H1 (cell line): ENCODE results near the gene GPR17. TPM values are rescaled to one million over a fixed set of nuclear protein-coding genes. Genes with fewer than 3 reads are reported as not detected.

Experiments
- CTCF ChIA-PET: fragments of 300-600 bp; sonication (Branson Sonifier 250); formaldehyde crosslinking; loops from one replicate; lab custom pipeline; 2021; ENCODE audit not compliant: partially characterized antibody; lab: Charles Lee
- POLR2A ChIA-PET: fragments of 300-600 bp; sonication (Branson Sonifier 250); formaldehyde crosslinking; loops from one replicate; lab custom pipeline; 2021; ENCODE audit warnings: inconsistent platforms; ENCODE audit not compliant: partially characterized antibody; lab: Charles Lee
- DNase-seq, 2 experiments: peaks; one replicate each; pipeline versions ENCODE4 v3.0.0 to v3.0.0-alpha.2; 2010 to 2022; ENCODE audit warnings: low spot score in 2 of 2, low read depth in 1 of 2, mixed read lengths in 1 of 2
- FAIRE-seq: peaks from 2 replicates; lab custom pipeline; 2011; peaks lifted over from hg19 to GRCh38; lab: Jason Lieb, UNC
- H2AFZ ChIP-seq: 2 replicates; pipeline ENCODE4 v1.8.1; 2012; ENCODE audit warnings: low read length, inconsistent platforms
- H2AK5ac ChIP-seq: 2 replicates; pipeline ENCODE4 v1.6.1; 2013; ENCODE audit warnings: low read depth, low read length
- H2BK120ac ChIP-seq: replicated peaks from 2 replicates; pipeline ENCODE3; 2013; ENCODE audit warnings: low read depth, low read length, inconsistent platforms
- H2BK12ac ChIP-seq: 2 replicates; pipeline ENCODE4 v1.6.1; 2013; ENCODE audit warnings: low read depth, low read length
- H2BK15ac ChIP-seq: 2 replicates; pipeline ENCODE4 v1.6.1; 2013; ENCODE audit warnings: low read length
- H2BK20ac ChIP-seq: 2 replicates; pipeline ENCODE4 v1.6.1; 2013; ENCODE audit warnings: low read length
- H2BK5ac ChIP-seq: 2 replicates; pipeline ENCODE4 v1.6.1; 2013; ENCODE audit warnings: low read depth, low read length
- H3K14ac ChIP-seq: 2 replicates; pipeline ENCODE4 v1.6.1; 2013; ENCODE audit warnings: inconsistent platforms; ENCODE audit not compliant: insufficient read length
- H3K18ac ChIP-seq: 2 replicates; pipeline ENCODE4 v1.6.1; 2013; ENCODE audit warnings: low read length; ENCODE audit errors: extremely low read depth
- H3K23ac ChIP-seq: 2 replicates; pipeline ENCODE4 v1.6.1; 2013; ENCODE audit warnings: inconsistent platforms; ENCODE audit not compliant: insufficient read length
- H3K23me2 ChIP-seq: 2 replicates; pipeline ENCODE4 v1.6.1; 2013; ENCODE audit warnings: low read depth, low read length
- H3K27ac ChIP-seq: 2 replicates; pipeline ENCODE4 v1.6.1; 2011; ENCODE audit warnings: low read depth, low read length, inconsistent platforms
- H3K27me3 ChIP-seq, 4 experiments: replicated peaks in 1 of 4; 1 replicate in 1 of 4; 2 replicates in 3 of 4; pipeline versions ENCODE4 v1.6.1 to v1.8.1; 2011 to 2013; ENCODE audit warnings: low read length in 3 of 4, mild to moderate bottlenecking in 3 of 4, inconsistent platforms in 2 of 4, mixed read lengths in 2 of 4, moderate library complexity in 1 of 4; ENCODE audit not compliant: control insufficient read depth in 3 of 4, insufficient read depth in 3 of 4; ENCODE audit errors: extremely low read depth in 1 of 4
- H3K36me3 ChIP-seq, 4 experiments: 2 replicates each; pipeline versions ENCODE4 v1.6.1 to v1.8.1; 2011 to 2013; ENCODE audit warnings: mild to moderate bottlenecking in 4 of 4, low read length in 3 of 4, moderate library complexity in 2 of 4, control low read depth in 1 of 4, inconsistent platforms in 1 of 4; ENCODE audit not compliant: insufficient read depth in 4 of 4, control insufficient read depth in 2 of 4
- H3K4ac ChIP-seq: replicated peaks from 2 replicates; pipeline ENCODE3; 2013; ENCODE audit warnings: low read length, low read depth, mixed read lengths, inconsistent platforms; ENCODE audit not compliant: insufficient read length
- H3K4me1 ChIP-seq, 4 experiments: replicated peaks in 1 of 4; 1 replicate in 1 of 4; 2 replicates in 3 of 4; pipeline versions ENCODE4 v1.6.1 to v1.8.1; 2011 to 2013; ENCODE audit warnings: low read length in 3 of 4, inconsistent platforms in 2 of 4, mixed read lengths in 1 of 4; ENCODE audit not compliant: insufficient read depth in 4 of 4, control insufficient read depth in 3 of 4
- H3K4me2 ChIP-seq, 2 experiments: 2 replicates each; pipeline versions ENCODE4 v1.6.1 to v1.8.1; 2011 to 2013; ENCODE audit warnings: low read depth in 2 of 2, low read length in 2 of 2, control low read depth in 1 of 2, inconsistent platforms in 1 of 2, mild to moderate bottlenecking in 1 of 2; ENCODE audit not compliant: insufficient read depth in 1 of 2
- H3K4me3 ChIP-seq, 4 experiments: fragments of 200-600, 300-600 bp in 1 of 4; sonication (generic), shearing (Covaris generic), sonication (Bioruptor Twin) in 1 of 4; 2 replicates each; pipeline versions ENCODE4 v1.5.1 to v1.8.1; 2011 to 2016; ENCODE audit warnings: low read length in 4 of 4, low read depth in 3 of 4, control low read depth in 2 of 4, inconsistent platforms in 2 of 4, mild to moderate bottlenecking in 2 of 4, mixed read lengths in 1 of 4, moderate library complexity in 1 of 4; ENCODE audit not compliant: insufficient read depth in 2 of 4; ENCODE audit errors: extremely low read depth in 1 of 4
- H3K56ac ChIP-seq: replicated peaks from 2 replicates; pipeline ENCODE3; 2013; ENCODE audit warnings: low read depth, mild to moderate bottlenecking, mixed read lengths, low read length, inconsistent platforms; ENCODE audit not compliant: insufficient read length
- H3K79me1 ChIP-seq: 2 replicates; pipeline ENCODE4 v1.6.1; 2013; ENCODE audit warnings: low read depth, low read length, control low read depth
- H3K79me2 ChIP-seq, 2 experiments: 2 replicates each; pipeline versions ENCODE4 v1.6.1 to v1.8.1; 2012 to 2013; ENCODE audit warnings: low read length in 2 of 2, mild to moderate bottlenecking in 2 of 2, inconsistent platforms in 1 of 2; ENCODE audit not compliant: insufficient read depth in 2 of 2, control insufficient read depth in 1 of 2
- H3K9ac ChIP-seq, 4 experiments: replicated peaks in 1 of 4; 1 replicate in 1 of 4; 2 replicates in 3 of 4; pipeline versions ENCODE4 v1.6.1 to v1.8.1; 2011 to 2013; ENCODE audit warnings: low read depth in 3 of 4, low read length in 3 of 4, control low read depth in 2 of 4, mild to moderate bottlenecking in 2 of 4, moderate library complexity in 2 of 4, inconsistent platforms in 1 of 4; ENCODE audit errors: extremely low read depth in 1 of 4
- H3K9me3 ChIP-seq, 2 experiments: 2 replicates each; pipeline versions ENCODE4 v1.6.1 to v1.8.1; 2012 to 2013; ENCODE audit warnings: mild to moderate bottlenecking in 2 of 2, moderate library complexity in 2 of 2, control low read depth in 1 of 2, inconsistent platforms in 1 of 2, low read depth in 1 of 2, low read length in 1 of 2, mixed read lengths in 1 of 2; ENCODE audit not compliant: insufficient read depth in 2 of 2
- H4K20me1 ChIP-seq, 2 experiments: replicated peaks in 1 of 2; 2 replicates each; pipeline versions ENCODE3 to v1.8.1; 2011 to 2013; ENCODE audit warnings: inconsistent platforms in 2 of 2, low read length in 2 of 2, mild to moderate bottlenecking in 1 of 2; ENCODE audit not compliant: insufficient read depth in 2 of 2, control insufficient read depth in 1 of 2
- H4K5ac ChIP-seq: 2 replicates; pipeline ENCODE4 v1.6.1; 2013; ENCODE audit warnings: low read length, low read depth, mixed read lengths, inconsistent platforms; ENCODE audit not compliant: insufficient read length
- H4K8ac ChIP-seq: 2 replicates; pipeline ENCODE4 v1.8.0; 2013; ENCODE audit warnings: mild to moderate bottlenecking, moderate library complexity, low read length, inconsistent platforms; ENCODE audit not compliant: insufficient read depth; ENCODE audit errors: extremely low read depth
- H4K91ac ChIP-seq: replicated peaks from 2 replicates; pipeline ENCODE3; 2013; ENCODE audit warnings: low read length, mixed read lengths, inconsistent platforms; ENCODE audit not compliant: insufficient read length
- ATF3 ChIP-seq: IDR thresholded peaks from 2 replicates; pipeline ENCODE4 v1.6.1; 2011; ENCODE audit warnings: low read depth, mild to moderate bottlenecking, low read length; ENCODE audit not compliant: insufficient read depth
- CEBPB ChIP-seq: IDR thresholded peaks from 2 replicates; pipeline ENCODE4 v1.6.1; 2012; ENCODE audit warnings: low read depth, low read length
- JUND ChIP-seq: IDR thresholded peaks from 2 replicates; pipeline ENCODE4 v1.6.1; 2011; ENCODE audit warnings: mild to moderate bottlenecking, improper control_type of control experiment, low read length
- NRF1 ChIP-seq: IDR thresholded peaks from 2 replicates; pipeline ENCODE4 v1.6.1; 2011; ENCODE audit warnings: mild to moderate bottlenecking, low read depth, low read length, improper control_type of control experiment
- PHF8 ChIP-seq: fragments of 200-600 bp; sonication (generic); conservative IDR thresholded peaks from 2 replicates; pipeline ENCODE4 v1.7.1; 2012; ENCODE audit warnings: low read depth, mild to moderate bottlenecking, inconsistent platforms, low read length, moderate library complexity
- TAF1 ChIP-seq: IDR thresholded peaks from 2 replicates; pipeline ENCODE4 v1.6.1; 2011; ENCODE audit warnings: mild to moderate bottlenecking, low read depth, low read length
- TAF7 ChIP-seq: optimal IDR thresholded peaks from 2 replicates; pipeline ENCODE3; 2011; ENCODE audit warnings: low read depth, mild to moderate bottlenecking, inconsistent platforms, low read length, moderate library complexity, borderline replicate concordance
- YY1 ChIP-seq: IDR thresholded peaks from 2 replicates; pipeline ENCODE4 v1.6.1; 2011; ENCODE audit warnings: low read depth, mild to moderate bottlenecking, low read length
- WGBS, 2 experiments: shearing (Covaris generic) in 1 of 2; methylation state at CpG; one replicate each; pipeline versions ENCODE4 v1.1.6 to v1.1.7; 2013 to 2015; ENCODE audit warnings: low lambda C conversion rate in 2 of 2, mixed read lengths in 2 of 2, inconsistent platforms in 1 of 2, low coverage in 1 of 2, missing lambda C conversion rate in 1 of 2; ENCODE audit not compliant: insufficient replicate concordance in 2 of 2, insufficient coverage in 1 of 2, insufficient read length in 1 of 2; ENCODE audit errors: extremely low coverage in 1 of 2, missing lambda C conversion rate in 1 of 2; 5-methylcytosine and 5-hydroxymethylcytosine counted together
- polyA plus RNA-seq, 7 experiments: library from polyadenylated mRNA; depleted of rRNA in 3 of 7; stranded (reverse) in 5 of 7; unstranded in 2 of 7; fragments of >200 nt in 5 of 7; fragments of 200-250 nt in 2 of 7; gene quantifications; 1 replicate in 5 of 7; 2 replicates in 1 of 7; 4 replicates in 1 of 7; pipeline versions ENCODE4 v1.2.1 to v1.2.3, GENCODE V29; 2011 to 2013; ENCODE audit warnings: missing spikeins in 2 of 7, mixed read lengths in 2 of 7
- total RNA-seq: library from RNA; stranded (reverse); fragmentation: NEBNext Ultra II Directional; extraction: Animal tissue kit (Norgen Biotek cat#: 25700); gene quantifications from 2 replicates; pipeline ENCODE4 v1.2.1, GENCODE V29; 2021
- TF ChIP-seq, protein P1 (sequence below): IDR thresholded peaks from 2 replicates; pipeline ENCODE4 v1.6.1; 2012; ENCODE audit warnings: low read length, inconsistent platforms

Gene GPR17
- total and polyA plus RNA-seq, 2 of the 8 experiments (the other 6 are each of a cell fraction or from before 2014, with no cell fraction given): 0.03 TPM; not detected in 1

DNA sequence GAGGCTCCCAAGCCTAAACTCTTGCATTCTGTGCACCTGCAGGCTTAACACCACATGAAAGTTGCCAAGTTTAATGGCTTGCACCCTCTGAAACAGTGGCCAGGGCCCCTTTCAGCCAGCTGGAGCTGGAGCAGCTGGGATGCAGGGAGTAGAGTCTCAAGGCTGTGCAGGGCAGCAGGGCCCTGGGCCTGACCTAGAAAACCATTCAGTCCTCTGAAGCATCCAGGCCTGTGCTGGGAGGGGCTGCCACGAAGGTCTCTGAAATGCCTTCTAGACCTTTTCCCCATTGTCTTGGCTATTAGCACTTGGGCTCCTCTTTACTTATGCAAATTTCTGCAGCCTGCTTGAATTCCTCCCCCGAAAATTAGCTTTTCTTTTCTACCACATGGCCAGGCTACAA lies 44.7 kb downstream of the GPR17 start:
- no peak for TF ChIP-seq PHF8
- TF ChIP-seq, protein P1, sequence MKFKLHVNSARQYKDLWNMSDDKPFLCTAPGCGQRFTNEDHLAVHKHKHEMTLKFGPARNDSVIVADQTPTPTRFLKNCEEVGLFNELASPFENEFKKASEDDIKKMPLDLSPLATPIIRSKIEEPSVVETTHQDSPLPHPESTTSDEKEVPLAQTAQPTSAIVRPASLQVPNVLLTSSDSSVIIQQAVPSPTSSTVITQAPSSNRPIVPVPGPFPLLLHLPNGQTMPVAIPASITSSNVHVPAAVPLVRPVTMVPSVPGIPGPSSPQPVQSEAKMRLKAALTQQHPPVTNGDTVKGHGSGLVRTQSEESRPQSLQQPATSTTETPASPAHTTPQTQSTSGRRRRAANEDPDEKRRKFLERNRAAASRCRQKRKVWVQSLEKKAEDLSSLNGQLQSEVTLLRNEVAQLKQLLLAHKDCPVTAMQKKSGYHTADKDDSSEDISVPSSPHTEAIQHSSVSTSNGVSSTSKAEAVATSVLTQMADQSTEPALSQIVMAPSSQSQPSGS: no peak
- no peak for TF ChIP-seq JUND
- TF ChIP-seq TAF7: no peak
- TF ChIP-seq ATF3: no peak
- no peak for TF ChIP-seq TAF1
- TF ChIP-seq YY1: no peak
- TF ChIP-seq NRF1: no peak
- no peak for TF ChIP-seq CEBPB
- POLR2A ChIA-PET: interaction anchor here (1.4 to 2.6 kb wide), 2 partner anchors 11 to 52 kb away, joined by 3 to 8 read pairs; partner anchors contain the start of gene SFT2D3
- H4K5ac ChIP-seq: no peak overlapping the region

More for the DNA sequence above, 44.7 kb downstream of the GPR17 start:
- WGBS, 2 experiments: 76% methylated on average over 2 of the region's 2 CpGs; no CpG with 5 or more reads in 1 of the 2 experiments
- no peaks in the 10 kb centered on the region for H3K4me1 ChIP-seq
- H3K23me2 ChIP-seq: no peaks in the 10 kb centered on the region
- H3K56ac ChIP-seq: no peak overlapping the region
- no peak overlapping the region for H3K4me3 ChIP-seq
- no peak overlapping the region for H3K18ac ChIP-seq
- peaks cover 0 to 8% (median 5%) of the 10 kb centered on the region in 4 experiments; a peak in 3 of 7 replicates for H3K27me3 ChIP-seq
- no peak overlapping the region for H2BK20ac ChIP-seq
- no peak overlapping the region for H3K4me2 ChIP-seq
- no peaks in the 10 kb centered on the region for H4K20me1 ChIP-seq
- H3K27ac ChIP-seq: no peak overlapping the region
- no peak overlapping the region for H2BK120ac ChIP-seq
- no peak overlapping the region for H3K9ac ChIP-seq
- no peaks in the 10 kb centered on the region for H3K36me3 ChIP-seq
- DNase-seq: no peak
- no peak overlapping the region for H4K91ac ChIP-seq
- FAIRE-seq: no peak
- H2BK15ac ChIP-seq: no peak overlapping the region
- H2AFZ ChIP-seq: no peak overlapping the region
- H3K4ac ChIP-seq: no peak overlapping the region
- no peak overlapping the region for H2BK5ac ChIP-seq
- no peak overlapping the region for H2BK12ac ChIP-seq
- no peak overlapping the region for H2AK5ac ChIP-seq
- H4K8ac ChIP-seq: no peak overlapping the region
- H3K23ac ChIP-seq: no peak overlapping the region
- H3K14ac ChIP-seq: no peak overlapping the region
- no peaks in the 10 kb centered on the region for H3K79me1 ChIP-seq
- H3K9me3 ChIP-seq: peaks cover 17 to 21% of the 10 kb centered on the region in 2 experiments
- CTCF ChIA-PET: interaction anchor here (0.7 to 1.7 kb wide), 3 partner anchors 41 to 157 kb away, joined by 3 to 5 read pairs (median 3); no protein-coding TSS in a partner anchor
- no peaks in the 10 kb centered on the region for H3K79me2 ChIP-seq
